Endothelial cell of umbilical vein (primary cell): ENCODE results near the gene MDFIC. TPM values are rescaled to one million over a fixed set of nuclear protein-coding genes. Genes with fewer than 3 reads are reported as not detected.

Source experiments
- BruUV-seq: library from RNA; stranded (reverse); fragments of 400-500 nt; replicated peaks from 2 replicates; lab custom pipeline; 2021; lab: Mats Ljungman, UMichigan
- CTCF ChIA-PET: fragments of 300-600, 350-600 bp; sonication (Branson Sonifier 250); formaldehyde crosslinking; loops from one replicate; lab custom pipeline; 2021; ENCODE audit warnings: antibody characterized with exemption, inconsistent platforms; lab: Charles Lee
- POLR2A ChIA-PET: fragments of 300-600, 350-600 bp; sonication (Branson Sonifier 250); formaldehyde crosslinking; loops from one replicate; lab custom pipeline; 2021; ENCODE audit warnings: antibody characterized with exemption, inconsistent platforms; lab: Charles Lee
- DNase-seq: peaks from one replicate; pipeline ENCODE4 v3.0.0-alpha.2; 2011; ENCODE audit warnings: low read depth, low spot score
- FAIRE-seq: peaks from 2 replicates; lab custom pipeline; 2011; peaks lifted over from hg19 to GRCh38; lab: Jason Lieb, UNC
- H2AFZ ChIP-seq: 2 replicates; pipeline ENCODE4 v1.6.0; 2012; ENCODE audit warnings: low read depth, low read length, control low read depth, inconsistent platforms
- H3K27ac ChIP-seq: 2 replicates; pipeline ENCODE4 v1.5.1; 2011; ENCODE audit warnings: low read depth, mild to moderate bottlenecking, control low read depth, low read length, moderate library complexity; ENCODE audit not compliant: insufficient read depth
- H3K27me3 ChIP-seq, 2 experiments: 2 replicates each; pipeline versions ENCODE4 v1.6.0 to v1.6.1; 2011; ENCODE audit warnings: low read length in 2 of 2, mixed read lengths in 1 of 2; ENCODE audit not compliant: control insufficient read depth in 2 of 2, insufficient read depth in 2 of 2
- H3K36me3 ChIP-seq, 2 experiments: 2 replicates in 1 of 2; 3 replicates in 1 of 2; pipeline ENCODE4 v1.5.1; 2011; ENCODE audit warnings: low read length in 2 of 2, mild to moderate bottlenecking in 1 of 2, moderate library complexity in 1 of 2; ENCODE audit not compliant: control insufficient read depth in 2 of 2, insufficient read depth in 2 of 2; ENCODE audit errors: extremely low read depth in 1 of 2
- H3K4me1 ChIP-seq: 3 replicates; pipeline ENCODE4 v1.5.1; 2011; ENCODE audit warnings: mild to moderate bottlenecking, low read length; ENCODE audit not compliant: control insufficient read depth, insufficient read depth; ENCODE audit errors: extremely low read depth
- H3K4me2 ChIP-seq: 2 replicates; pipeline ENCODE4 v1.6.1; 2011; ENCODE audit warnings: low read length, control low read depth, mixed read lengths; ENCODE audit not compliant: insufficient read depth
- H3K4me3 ChIP-seq, 3 experiments: fragments of 200-600 bp in 1 of 3; sonication (generic), shearing (Covaris generic) in 1 of 3; replicated peaks in 1 of 3; 2 replicates each; pipeline ENCODE4 v1.5.1; 2011 to 2016; ENCODE audit warnings: control low read depth in 3 of 3, low read length in 3 of 3, mild to moderate bottlenecking in 2 of 3, inconsistent platforms in 1 of 3, low read depth in 1 of 3, moderate library complexity in 1 of 3; ENCODE audit not compliant: insufficient read depth in 1 of 3
- H3K79me2 ChIP-seq: 2 replicates; pipeline ENCODE4 v1.6.0; 2012; ENCODE audit warnings: low read length, inconsistent platforms; ENCODE audit not compliant: control insufficient read depth, insufficient read depth
- H3K9ac ChIP-seq: replicated peaks from 2 replicates; pipeline ENCODE3; 2011; ENCODE audit warnings: low read length, control low read depth; ENCODE audit not compliant: insufficient read depth; ENCODE audit errors: extremely low read depth
- H3K9me1 ChIP-seq: replicated peaks from 3 replicates; pipeline ENCODE4 v1.6.0; 2011; ENCODE audit warnings: mild to moderate bottlenecking, low read length; ENCODE audit not compliant: control insufficient read depth, insufficient read depth; ENCODE audit errors: extremely low read depth
- H3K9me3 ChIP-seq: replicated peaks from 2 replicates; pipeline ENCODE4 v1.5.1; 2012; ENCODE audit warnings: low read length, inconsistent platforms; ENCODE audit not compliant: control insufficient read depth, insufficient read depth
- H4K20me1 ChIP-seq: replicated peaks from 2 replicates; pipeline ENCODE3; 2011; ENCODE audit warnings: mild to moderate bottlenecking, low read length; ENCODE audit not compliant: control insufficient read depth, insufficient read depth; ENCODE audit errors: extremely low read depth
- CTCF ChIP-seq, 2 donors: IDR thresholded peaks; 1 replicate in 1 of 2; 2 replicates in 1 of 2; pipeline ENCODE4 v1.5.1; 2011; ENCODE audit warnings: low read length in 2 of 2, mild to moderate bottlenecking in 2 of 2, moderate library complexity in 2 of 2, control low read depth in 1 of 2, inconsistent platforms in 1 of 2, low read depth in 1 of 2; ENCODE audit not compliant: insufficient read depth in 1 of 2; ENCODE audit errors: extremely low read depth in 1 of 2
- EZH2 ChIP-seq: IDR thresholded peaks from 2 replicates; pipeline ENCODE4 v1.6.1; 2012; ENCODE audit warnings: borderline replicate concordance, low read depth, mild to moderate bottlenecking, moderate library complexity, low read length, inconsistent platforms; ENCODE audit not compliant: severe bottlenecking
- FOS ChIP-seq: IDR thresholded peaks from 2 replicates; pipeline ENCODE4 v1.6.1; 2011; ENCODE audit warnings: mild to moderate bottlenecking, low read length, moderate library complexity, borderline replicate concordance; ENCODE audit not compliant: insufficient read depth
- GATA2 ChIP-seq: IDR thresholded peaks from 2 replicates; pipeline ENCODE4 v1.7.0; 2011; ENCODE audit warnings: low read depth, mild to moderate bottlenecking, moderate library complexity, mixed read lengths, low read length; ENCODE audit not compliant: insufficient read length, insufficient read depth
- JUN ChIP-seq: IDR thresholded peaks from 2 replicates; pipeline ENCODE4 v1.6.1; 2011; ENCODE audit warnings: borderline replicate concordance, low read depth; ENCODE audit not compliant: insufficient read length, insufficient read depth
- MAX ChIP-seq: IDR thresholded peaks from 2 replicates; pipeline ENCODE4 v1.6.1; 2011; ENCODE audit not compliant: insufficient read depth, insufficient read length
- MYC ChIP-seq: IDR thresholded peaks from one replicate; pipeline ENCODE4 v1.6.1; 2011; ENCODE audit warnings: mild to moderate bottlenecking, low read depth, low read length
- POLR2A ChIP-seq: IDR thresholded peaks from 2 replicates; pipeline ENCODE4 v1.6.1; 2012; ENCODE audit warnings: low read depth, mild to moderate bottlenecking, control low read depth, low read length
- POLR2AphosphoS5 ChIP-seq: IDR thresholded peaks from 2 replicates; pipeline ENCODE4 v1.6.1; 2012; ENCODE audit warnings: low read depth, mild to moderate bottlenecking, control low read depth, low read length, moderate library complexity; ENCODE audit not compliant: insufficient read depth
- dilution Hi-C: fragments of 300-500 bp; cut with MboI; formaldehyde crosslinking; loops from one replicate; pipeline ENCODE4 v1.15.0; 2019; ENCODE audit warnings: low sequenced_read_pairs; ENCODE audit not compliant: extremely low pct_ligation_motif_present
- intact Hi-C: fragments of 100-400 bp; cut with micrococcal nuclease; formaldehyde crosslinking; loops from one replicate; pipeline ENCODE4 v1.10.0; 2022
- polyA plus RNA-seq, 4 experiments: library from polyadenylated mRNA; depleted of rRNA in 3 of 4; stranded (reverse) in 3 of 4; unstranded in 1 of 4; fragments of >200 nt; gene quantifications; 2 replicates each; pipeline versions ENCODE4 v1.2.1 to v1.2.3, GENCODE V29; 2011 to 2012; ENCODE audit warnings: missing spikeins in 1 of 4
- total RNA-seq: library from RNA; stranded (reverse); gene quantifications from 2 replicates; pipeline ENCODE4 v1.2.3, GENCODE V29; 2021

The MDFIC gene
- total and polyA plus RNA-seq, 2 donors (not counting 3 experiments of a cell fraction or from before 2014, with no cell fraction given) = 6.5 to 14.2 TPM

DNA sequence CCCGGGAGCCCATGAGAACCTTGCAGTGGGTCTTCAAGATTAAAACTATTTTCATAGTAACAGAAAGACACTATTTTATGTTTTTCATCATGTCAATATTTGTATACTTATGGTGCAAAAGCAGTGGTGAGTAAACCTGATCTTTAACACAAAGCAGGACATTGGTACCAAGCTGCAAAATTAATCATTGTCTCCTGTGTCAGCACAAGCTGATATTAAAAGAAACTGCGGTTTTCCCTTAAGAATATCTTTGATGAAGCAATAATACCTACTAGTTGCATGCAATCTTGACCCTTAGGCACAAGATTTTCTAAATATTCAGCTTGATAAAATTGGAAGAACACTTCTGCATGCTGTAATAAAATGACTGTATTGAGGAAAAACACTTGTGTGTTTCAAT is 121.7 kb downstream of the MDFIC start:
- Histone ChIP-seq H3K36me3 (no peaks in the 10 kb centered on the region), H3K27ac (no peak overlapping the region), H3K9me1 (no peaks in the 10 kb centered on the region), H3K27me3 (peaks cover 24 to 61% of the 10 kb centered on the region in 2 experiments), H3K4me1 (peaks cover 14% of the 10 kb centered on the region), H3K79me2 (no peaks in the 10 kb centered on the region), H4K20me1 (no peaks in the 10 kb centered on the region), H3K9me3 (no peaks in the 10 kb centered on the region), H3K4me3 (no peak overlapping the region), H3K9ac (no peak overlapping the region), H2AFZ (no peak overlapping the region), H3K4me2 (no peak overlapping the region)
- no peak for FAIRE-seq
- intact Hi-C loops (no loop called here), dilution Hi-C loops (no loop called here)
- BruUV-seq = no TSS peak
- ChIA-PET POLR2A (no interaction called here), CTCF (interaction anchor here (2.0 kb wide), 1 partner anchor 808 kb away, joined by 4 read pairs; no protein-coding TSS in a partner anchor)
- no peak for DNase-seq
- TF ChIP-seq FOS (no peak), MYC (no peak), JUN (no peak), POLR2AphosphoS5 (no peak), POLR2A (no peak), CTCF (IDR thresholded peaks at IDR 0.05; ENCODE audit: extremely low read depth in 1 of 2, insufficient read depth in 1 of 2, low read depth in 1 of 2, low read length in 2 of 2) (no peak), GATA2 (no peak), MAX (no peak), EZH2 (no peak)
